Skeletal muscle cell (primary cell): Measurements from ENCODE around the gene SNED1.

Experiments
- DNase-seq: peaks from one replicate; pipeline ENCODE4 v3.0.0-alpha.2; 2010; ENCODE audit warnings: low read depth
- H3K4me3 ChIP-seq: 2 replicates; pipeline ENCODE4 v1.5.1; 2011; ENCODE audit warnings: low read depth, mild to moderate bottlenecking, control low read depth, low read length, moderate library complexity

SNED1 gene

GRCh38 chr2:240997856-240998705, at the start of gene SNED1:
Gene SNED1 (plus strand): TSS chr2:240998618. CDS start chr2:240998838, 220 bp downstream.
- no peak for DNase-seq
- H3K4me3 ChIP-seq, result peak within 1 kb of the TSS; percentile 58

DNA sequence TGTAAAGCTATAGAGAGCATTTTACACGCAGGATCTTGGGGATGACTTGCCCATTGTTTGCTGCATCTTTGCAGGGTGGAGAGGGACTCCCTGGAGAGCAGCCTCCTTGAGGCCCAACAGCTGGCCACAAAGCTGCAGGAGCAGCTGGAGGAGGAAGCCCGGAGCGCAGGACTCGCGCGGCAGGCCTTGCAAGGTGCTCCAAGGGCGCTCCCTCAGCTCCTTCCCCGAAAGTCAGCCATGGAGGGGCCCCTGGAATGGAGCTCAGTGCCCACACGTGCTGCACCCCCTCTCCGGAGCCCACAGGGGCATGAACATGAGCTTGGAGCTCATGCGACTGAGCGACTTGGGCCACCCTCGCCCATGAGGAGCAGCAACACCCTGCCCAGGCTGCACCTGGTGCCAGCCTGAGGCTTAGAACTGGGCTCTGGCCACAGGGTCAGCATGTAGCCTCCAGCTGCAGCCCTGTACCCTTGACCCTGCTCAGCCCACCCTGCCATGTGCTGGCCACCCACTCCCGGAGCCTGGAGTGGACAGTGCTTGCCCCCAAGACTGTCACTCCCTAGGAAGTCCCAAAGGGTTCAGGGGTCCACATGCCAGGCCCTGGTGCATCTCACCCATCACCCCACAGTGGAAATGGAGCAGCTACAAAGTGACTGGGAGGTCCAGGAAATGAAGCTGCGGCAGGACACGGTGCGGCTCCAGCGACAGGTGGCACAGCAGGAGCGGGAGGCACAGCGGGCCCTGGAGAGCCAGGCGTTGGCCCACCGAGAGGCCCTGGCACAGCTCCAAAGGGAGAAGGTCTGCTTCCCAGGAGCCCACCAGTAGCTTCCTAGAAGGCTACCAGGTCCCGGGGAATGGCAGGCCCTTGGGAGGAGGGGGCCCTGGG, 49.3 kb upstream of the SNED1 start:
- H3K4me3 ChIP-seq, result no peak overlapping the region
- no peak for DNase-seq

GRCh38 chr2:240949791-240950705, 48.4 kb upstream of the SNED1 start:
- no peak overlapping the region for H3K4me3 ChIP-seq
- no peak for DNase-seq

DNA sequence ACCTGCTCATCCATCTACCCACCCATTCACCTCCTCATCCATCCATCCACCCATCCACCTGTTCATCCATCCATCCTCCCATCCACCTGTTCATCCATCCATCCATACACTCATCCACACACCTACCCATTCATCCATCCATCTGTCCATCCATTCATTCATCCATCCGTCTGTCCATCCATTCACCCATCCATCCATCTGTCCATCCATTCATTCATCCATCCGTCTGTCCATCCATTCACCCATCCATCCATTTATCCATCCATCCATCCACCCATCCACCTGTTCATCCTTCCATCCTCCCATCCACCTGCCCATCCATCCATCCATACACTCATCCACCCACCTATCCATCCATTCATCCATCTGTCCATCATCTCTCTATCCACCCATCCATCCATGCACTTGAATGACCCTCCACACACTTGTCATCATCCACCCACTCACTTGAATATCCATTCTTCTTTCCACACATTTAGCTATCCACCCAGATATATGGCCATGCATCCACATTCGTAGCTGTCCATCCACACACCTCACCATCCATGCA, 47.3 kb upstream of the SNED1 start:
- no peak overlapping the region for H3K4me3 ChIP-seq
- no peak for DNase-seq

DNA sequence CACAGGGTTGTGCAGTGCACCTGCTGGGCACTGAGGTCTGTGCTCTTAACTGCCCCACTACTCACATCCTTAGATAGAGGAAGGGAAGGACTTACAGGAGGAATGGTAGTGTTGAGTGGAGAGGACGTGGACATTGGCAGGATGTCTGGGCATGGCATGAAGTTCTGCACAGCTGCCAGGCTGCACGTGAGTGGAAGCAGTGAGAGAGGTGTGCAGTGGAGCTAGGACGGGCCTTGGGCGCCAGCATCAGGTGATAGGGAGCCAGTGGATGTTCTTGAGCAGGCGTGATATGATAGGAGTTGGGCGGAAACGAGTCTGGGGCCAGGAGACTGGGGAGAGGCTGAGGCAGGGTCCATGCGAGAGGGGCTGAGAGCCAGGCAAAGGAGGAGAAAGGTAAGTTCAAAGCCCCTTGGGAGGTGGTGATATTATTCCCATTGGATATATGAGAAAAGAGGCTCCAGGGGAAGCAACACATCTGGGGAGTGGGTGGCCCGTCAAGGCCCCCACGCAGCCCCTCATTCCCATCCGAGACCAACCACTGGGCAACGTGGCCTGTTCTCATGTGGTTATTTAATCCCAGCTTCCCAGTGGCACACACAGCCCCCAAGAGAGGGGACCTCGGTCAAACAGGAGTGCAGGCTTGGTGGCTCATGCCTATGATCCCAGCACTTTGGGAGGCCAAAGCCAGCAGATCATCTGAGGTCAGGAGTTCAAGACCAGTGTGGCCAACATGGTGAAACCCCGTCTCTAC, 45.7 kb upstream of the SNED1 start:
- no peak overlapping the region for H3K4me3 ChIP-seq
- DNase-seq, result no peak

DNA sequence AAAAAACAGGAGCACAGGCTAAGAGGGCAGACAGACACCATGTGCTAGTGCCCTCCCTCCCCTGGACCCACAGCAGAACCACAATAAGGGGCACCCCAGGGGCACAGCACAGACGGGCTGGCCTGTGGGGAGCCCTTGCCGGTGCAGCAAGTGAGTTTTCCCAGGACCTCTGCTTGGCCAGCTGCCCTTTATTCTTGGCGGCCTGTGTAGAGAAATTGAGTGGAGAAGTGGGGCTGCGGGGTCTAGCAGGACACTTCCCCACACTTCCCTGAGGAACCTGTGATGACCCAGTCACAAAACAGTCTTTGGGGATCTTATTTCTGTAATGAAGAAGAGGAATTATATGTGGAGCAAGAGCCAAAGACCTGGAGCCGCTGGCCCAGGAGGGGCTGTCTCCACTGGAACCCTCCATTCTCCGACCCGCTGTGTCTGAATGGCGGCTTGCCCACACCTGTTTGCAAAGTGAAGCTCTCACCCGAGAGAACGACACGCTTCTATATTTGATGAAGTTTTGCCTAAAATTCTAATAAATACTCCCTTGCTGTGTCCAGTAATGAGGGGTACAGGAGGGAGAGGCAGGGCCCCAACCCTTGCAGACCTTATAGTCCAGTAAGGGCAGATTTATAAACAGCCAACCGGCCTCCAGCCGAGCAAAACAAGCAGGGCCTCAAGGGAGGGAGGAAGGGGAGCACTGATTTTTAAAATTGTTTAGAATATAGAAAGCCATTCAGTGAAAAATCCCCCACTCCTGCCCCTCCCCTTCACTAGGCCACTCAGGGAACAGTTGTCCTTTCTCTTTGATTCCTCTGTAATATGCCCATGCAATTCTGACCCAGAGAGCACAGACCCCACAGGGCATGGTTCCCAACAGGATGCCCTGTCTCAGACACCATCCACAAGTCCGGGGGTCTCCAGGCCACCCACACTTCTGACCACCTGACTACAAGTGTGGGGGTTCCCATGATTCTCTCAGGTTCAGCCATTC, 44.7 kb upstream of the SNED1 start:
- no peak for DNase-seq
- no peak overlapping the region for H3K4me3 ChIP-seq

- no peak overlapping the region for H3K4me3 ChIP-seq
- no peak for DNase-seq
These were observed 43.7 kb upstream of the SNED1 start for GRCh38 chr2:240954436-240955305.

DNA sequence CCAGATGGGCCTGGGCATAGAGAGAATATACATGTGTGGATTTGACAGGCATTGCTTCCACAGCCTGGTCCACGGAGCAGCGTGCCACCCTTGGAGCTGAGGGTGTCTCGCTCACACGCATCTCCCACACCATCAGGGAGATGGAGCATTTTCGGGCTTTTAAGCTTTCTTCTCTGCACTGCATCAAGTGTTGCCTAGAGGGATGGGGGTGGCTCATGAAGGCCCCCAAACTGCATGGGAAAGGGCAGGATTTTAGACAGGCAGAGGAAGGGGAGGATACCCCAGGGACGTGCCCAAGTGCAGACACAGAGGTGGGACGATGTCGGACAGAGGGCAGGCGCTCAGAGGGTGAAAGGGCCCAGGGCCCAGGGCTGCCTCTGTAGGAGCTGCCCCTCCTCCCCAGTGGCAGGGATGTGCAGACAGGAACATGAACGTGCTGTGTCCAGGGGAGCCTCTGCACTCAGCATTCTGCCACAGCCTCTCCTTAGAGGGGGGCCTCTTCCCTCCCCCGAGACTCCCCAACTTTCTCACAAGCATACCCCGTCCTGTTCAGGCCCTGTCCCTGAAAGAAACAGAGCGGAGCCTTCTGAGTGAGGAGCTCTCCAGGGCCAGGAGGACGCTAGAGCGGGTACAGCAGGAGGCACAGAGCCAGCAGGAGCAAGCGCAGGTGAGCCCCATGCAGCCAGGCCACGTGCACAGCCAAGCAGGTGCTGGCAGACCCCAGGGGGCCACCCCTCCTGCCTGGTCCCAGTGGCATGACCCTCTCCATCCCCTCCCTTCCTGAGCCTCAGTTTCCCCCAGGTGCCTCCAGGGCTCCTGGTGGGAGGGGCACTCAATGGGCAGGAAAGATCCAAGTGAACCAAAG, 42.9 kb upstream of the SNED1 start:
- no peak overlapping the region for H3K4me3 ChIP-seq
- no peak for DNase-seq

DNA sequence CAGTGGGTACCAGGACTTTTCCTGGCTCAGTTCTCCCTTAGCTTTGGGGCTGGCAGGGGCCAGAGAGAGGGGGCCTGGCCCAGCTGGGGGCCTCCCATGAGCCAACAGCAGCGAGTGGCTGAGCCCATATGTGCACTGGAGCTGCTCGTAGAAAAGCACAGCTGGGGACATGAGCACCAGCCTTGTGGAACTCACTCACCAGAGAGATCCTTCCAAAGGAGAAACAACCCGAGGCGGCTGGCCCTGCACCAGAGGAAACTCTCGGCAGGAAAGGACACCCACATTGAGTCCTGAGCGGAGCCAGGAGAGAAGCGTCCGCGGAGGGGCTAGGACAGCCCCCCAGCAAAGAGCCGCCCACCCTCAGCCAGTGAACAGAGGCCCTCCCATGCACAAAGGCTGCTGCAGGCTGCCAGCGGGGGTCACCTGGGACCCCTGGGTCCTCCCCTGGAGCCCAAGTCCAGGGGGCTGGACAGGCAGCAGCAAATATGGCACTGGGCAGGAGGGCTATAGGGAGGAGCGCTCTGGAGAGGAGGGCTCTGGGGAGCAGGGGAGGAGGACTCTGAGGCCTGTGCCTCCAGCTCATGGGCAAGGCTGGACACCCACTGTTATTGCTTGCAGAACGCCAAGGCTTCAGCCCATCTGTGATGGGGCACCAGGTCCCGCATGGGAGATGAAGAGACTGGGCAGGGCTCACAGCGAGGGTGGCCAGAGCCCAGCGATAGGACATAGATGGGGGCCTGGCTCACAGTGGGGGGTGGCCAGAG, 42.1 kb upstream of the SNED1 start:
- H3K4me3 ChIP-seq, result no peak overlapping the region
- DNase-seq, result no peak

DNA sequence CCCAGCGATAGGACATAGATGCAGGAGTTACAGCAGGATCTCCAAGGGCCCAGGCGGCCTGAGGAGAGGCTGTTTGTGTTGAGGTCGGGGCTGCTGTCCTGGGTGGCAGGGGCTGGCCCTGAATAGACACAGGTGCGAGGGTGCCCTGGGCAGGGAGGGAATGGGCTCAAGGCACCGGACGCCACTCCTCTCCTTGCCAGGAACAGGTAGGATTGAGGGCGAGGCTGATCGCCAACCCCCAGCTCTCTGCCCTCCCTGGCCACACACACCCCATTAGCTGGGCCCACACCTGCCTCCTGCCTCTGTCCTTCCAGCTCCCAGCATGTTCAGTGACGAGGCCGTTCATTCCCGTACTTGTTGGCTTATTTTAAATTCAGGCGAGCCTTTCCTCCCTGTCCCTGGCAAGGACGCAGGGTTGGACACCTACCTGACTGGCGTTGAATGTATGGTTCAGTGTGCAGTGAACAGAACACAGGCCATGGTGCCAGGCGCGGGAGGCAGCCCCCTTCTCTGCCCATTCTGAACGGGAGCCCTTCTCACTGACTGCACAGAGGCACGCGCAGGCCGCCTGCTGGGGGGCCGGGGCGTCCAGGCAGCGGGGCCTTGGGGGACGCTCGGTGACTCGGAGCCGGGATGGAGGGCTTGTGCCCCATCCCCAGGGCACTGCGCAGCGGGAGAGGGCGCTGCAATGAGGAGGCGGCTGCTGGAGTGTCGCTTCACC, 41.3 kb upstream of the SNED1 start:
- H3K4me3 ChIP-seq, result no peak overlapping the region
- DNase-seq, result no peak

- H3K4me3 ChIP-seq, result no peak overlapping the region
- DNase-seq, result no peak
These were observed 40.6 kb upstream of the SNED1 start for GRCh38 chr2:240957656-240958365.

DNA sequence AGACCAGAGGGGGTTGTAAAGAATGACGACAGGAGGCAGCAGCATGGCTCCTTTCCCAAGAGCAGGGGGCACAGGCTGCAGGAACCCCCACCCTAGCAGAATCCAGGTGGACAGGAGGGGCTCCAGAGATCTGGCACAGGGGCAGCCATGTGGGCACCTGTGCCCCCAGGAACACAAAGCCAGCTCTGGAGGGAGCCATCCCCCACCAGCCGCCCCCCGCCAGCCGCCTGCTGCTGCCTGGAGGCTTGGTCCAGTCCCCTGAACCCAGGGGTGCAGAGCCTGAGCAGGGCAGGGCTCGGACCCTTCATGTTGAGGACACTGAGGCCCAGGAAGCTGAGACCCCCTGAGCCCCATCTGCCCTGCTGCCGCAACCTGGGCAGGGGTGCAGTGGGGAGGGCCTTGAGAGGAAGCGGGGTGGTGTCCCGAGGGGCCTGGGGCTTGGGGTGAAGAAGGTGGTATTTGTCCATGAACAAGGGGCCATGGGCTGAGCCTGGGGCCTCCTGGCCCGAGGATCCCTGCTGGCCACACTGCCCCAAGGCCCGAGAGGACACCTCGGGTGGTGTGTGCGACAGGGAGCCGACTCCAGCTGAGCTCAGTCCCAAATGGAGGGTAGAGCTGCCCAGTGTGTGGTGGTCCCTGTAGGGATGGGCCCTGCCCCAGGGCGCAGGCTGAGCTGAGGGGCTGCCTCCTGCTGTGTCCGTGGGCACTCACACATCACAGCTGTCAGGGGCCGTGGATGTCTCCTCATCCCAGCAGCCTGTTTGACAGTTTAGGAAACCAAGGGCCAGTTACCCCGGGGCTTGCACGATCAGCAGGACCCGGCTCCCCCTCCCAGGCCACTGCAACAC, 39.8 kb upstream of the SNED1 start:
- no peak overlapping the region for H3K4me3 ChIP-seq
- DNase-seq, result no peak
